PC-9 (cell line): Measurements from ENCODE around the gene CAMKMT. TPM values are rescaled to one million over a fixed set of nuclear protein-coding genes. Genes with fewer than 3 reads are reported as not detected.

Source experiments
- BruUV-seq: library from RNA; stranded (reverse); fragments of 400-500 nt; replicated peaks from 2 replicates; lab custom pipeline; 2021; lab: Mats Ljungman, UMichigan
- CTCF ChIA-PET: fragments of 300-600 bp; sonication (Branson Sonifier 250); formaldehyde crosslinking; loops from one replicate; lab custom pipeline; 2022; ENCODE audit warnings: antibody characterized with exemption; lab: Charles Lee
- POLR2A ChIA-PET: fragments of 300-600 bp; sonication (Branson Sonifier 250); formaldehyde crosslinking; loops from one replicate; lab custom pipeline; 2022; ENCODE audit warnings: antibody characterized with exemption; ENCODE audit not compliant: unreplicated experiment; lab: Charles Lee
- DNase-seq, 2 experiments: peaks; one replicate each; pipeline versions ENCODE4 v3.0.0 to v3.0.0-alpha.2; 2015 to 2022; ENCODE audit warnings: mixed read lengths in 1 of 2
- H2AFZ ChIP-seq: fragments of 200-600 bp; sonication (generic); 2 replicates; pipeline ENCODE4 v1.8.1; 2017; ENCODE audit warnings: antibody characterized with exemption
- H3F3A ChIP-seq: fragments of 200-600 bp; sonication (generic); 2 replicates; pipeline ENCODE4 v1.8.1; 2017; ENCODE audit warnings: antibody characterized with exemption, mild to moderate bottlenecking, low read depth; ENCODE audit not compliant: insufficient read depth
- H3K27ac ChIP-seq: fragments of 200-600 bp; sonication (generic); 2 replicates; pipeline ENCODE4 v1.6.1; 2016; ENCODE audit warnings: mixed run types
- H3K27me3 ChIP-seq: fragments of 200-600 bp; sonication (generic); 2 replicates; pipeline ENCODE4 v1.6.1; 2016; ENCODE audit warnings: low read depth, mixed run types; ENCODE audit not compliant: insufficient read depth
- H3K36me3 ChIP-seq: fragments of 200-600 bp; sonication (generic); 2 replicates; pipeline ENCODE4 v1.6.1; 2016; ENCODE audit warnings: low read depth, mixed run types
- H3K4me1 ChIP-seq: fragments of 200-600 bp; sonication (generic); replicated peaks from 2 replicates; pipeline ENCODE4 v1.6.1; 2016; ENCODE audit warnings: mixed run types; ENCODE audit not compliant: insufficient read depth
- H3K4me2 ChIP-seq: fragments of 200-600 bp; sonication (generic); 2 replicates; pipeline ENCODE4 v1.6.1; 2017; ENCODE audit warnings: mixed run types
- H3K4me3 ChIP-seq: fragments of 200-600 bp; sonication (generic); 2 replicates; pipeline ENCODE4 v1.6.1; 2016; ENCODE audit warnings: mixed run types
- H3K79me2 ChIP-seq: fragments of 200-600 bp; sonication (generic); 2 replicates; pipeline ENCODE4 v1.6.1; 2017; ENCODE audit warnings: low read depth, mixed run types
- H3K9me2 ChIP-seq: fragments of 200-600 bp; sonication (generic); 2 replicates; pipeline ENCODE4 v1.8.1; 2017; ENCODE audit warnings: mild to moderate bottlenecking; ENCODE audit not compliant: insufficient read depth
- H3K9me3 ChIP-seq: fragments of 200-600 bp; sonication (generic); 2 replicates; pipeline ENCODE4 v1.8.1; 2016; ENCODE audit warnings: low read depth; ENCODE audit not compliant: insufficient read depth
- H4K20me1 ChIP-seq: fragments of 200-600 bp; sonication (generic); 2 replicates; pipeline ENCODE4 v1.8.1; 2017; ENCODE audit not compliant: insufficient read depth
- CTCF ChIP-seq: fragments of 200-600 bp; sonication (generic); conservative IDR thresholded peaks from 2 replicates; pipeline ENCODE4 v1.6.1; 2017; ENCODE audit warnings: mixed run types, antibody characterized with exemption, mild to moderate bottlenecking, moderate library complexity
- EZH2 ChIP-seq: fragments of 200-600 bp; sonication (generic); IDR thresholded peaks from 2 replicates; pipeline ENCODE4 v1.8.0; 2017; ENCODE audit warnings: antibody characterized with exemption, low read depth
- intact Hi-C: fragments of 100-400 bp; cut with micrococcal nuclease; formaldehyde crosslinking; loops from one replicate; pipeline ENCODE4 v1.10.0; 2022; ENCODE audit not compliant: unreplicated experiment
- total RNA-seq: library from RNA; stranded (reverse); gene quantifications from 2 replicates; pipeline ENCODE4 v1.2.3, GENCODE V29; 2021

The CAMKMT gene
- total RNA-seq, 1 experiment from 2014 or later = 17.9 TPM

- BruUV-seq = no TSS peak
- TF ChIP-seq EZH2 = no peak
- no peak for TF ChIP-seq CTCF
- Histone ChIP-seq H3K9me2 (no peaks in the 10 kb centered on the region), H3K36me3 (no peaks in the 10 kb centered on the region), H3K4me2 (no peak overlapping the region), H3K9me3 (no peaks in the 10 kb centered on the region), H3K27ac (no peak overlapping the region), H3K27me3 (no peaks in the 10 kb centered on the region), H3K79me2 (no peaks in the 10 kb centered on the region), H4K20me1 (no peaks in the 10 kb centered on the region), H2AFZ (no peak overlapping the region), H3K4me3 (no peak overlapping the region), H3K4me1 (no peaks in the 10 kb centered on the region), H3F3A (no peaks in the 10 kb centered on the region)
- ChIA-PET CTCF (no interaction called here), POLR2A (no interaction called here)
- no peak for DNase-seq
- intact Hi-C loops = loop anchor here (1.0 kb wide), 1 partner anchor 49 kb away; no protein-coding TSS in a partner anchor
These were observed 310.2 kb downstream of the CAMKMT start for GRCh38 chr2:44671916-44672315.

DNA sequence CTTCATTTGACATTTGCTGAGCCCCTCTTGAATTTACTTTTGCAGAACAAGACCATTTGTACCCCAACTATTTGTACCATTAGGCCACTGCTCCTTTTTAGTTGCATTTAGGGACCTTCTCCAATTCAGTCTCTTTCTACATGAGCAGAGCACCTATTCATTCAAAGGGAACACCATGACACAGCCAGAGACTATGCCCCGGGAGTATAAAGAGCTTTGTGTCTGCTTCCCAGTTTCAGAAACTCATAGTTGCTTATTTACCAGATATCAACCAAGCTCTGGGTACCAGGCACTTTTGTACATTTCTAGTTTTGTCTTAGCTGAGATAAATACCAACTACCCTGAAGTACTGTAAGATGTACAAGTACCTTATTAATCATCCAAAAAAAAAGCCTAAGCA lies 310.7 kb downstream of the CAMKMT start:
- CTCF ChIA-PET = no interaction called here

DNA sequence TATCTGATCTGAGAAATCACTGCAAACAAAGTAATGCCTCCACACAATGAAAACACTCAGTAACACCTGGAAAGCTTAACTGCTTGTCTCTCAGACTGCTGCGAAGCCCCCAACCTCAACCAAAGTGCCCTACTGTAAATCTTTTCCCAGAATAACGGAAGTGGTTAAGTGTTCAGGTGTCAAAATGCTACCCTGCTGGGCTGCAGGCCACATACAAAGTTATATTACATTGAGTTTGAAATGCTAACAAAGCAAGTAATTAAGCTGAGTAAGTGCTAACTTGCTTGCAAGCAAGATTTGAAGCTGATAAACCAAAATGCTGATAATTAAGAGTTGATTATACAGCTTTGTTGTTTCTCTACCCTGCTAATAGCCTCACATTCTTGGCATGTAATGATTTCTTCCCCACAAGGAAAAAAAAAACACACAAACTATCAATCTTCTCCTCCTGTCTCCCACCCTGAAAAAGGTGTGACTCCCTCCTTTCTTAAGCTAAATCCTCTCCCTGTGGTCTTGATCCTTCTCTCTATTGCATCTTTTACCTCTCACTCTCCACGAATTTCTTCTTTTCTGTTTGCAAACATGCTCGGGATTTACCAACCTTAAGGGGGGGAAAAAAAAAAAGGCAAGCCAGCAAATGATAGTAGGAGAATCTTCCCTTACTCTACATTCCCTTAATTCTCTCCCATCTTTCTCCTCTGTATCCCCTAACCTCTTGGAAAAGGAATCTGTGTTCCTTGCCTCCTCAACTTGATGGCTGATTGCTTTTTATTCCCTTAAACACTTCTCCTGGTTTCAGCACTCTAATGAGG lies 312.9 kb downstream of the CAMKMT start:
- H3K4me3 ChIP-seq = no peak overlapping the region
- H3K4me1 ChIP-seq = no peaks in the 10 kb centered on the region
- H3K27me3 ChIP-seq = no peaks in the 10 kb centered on the region
- DNase-seq = no peak
- no peak overlapping the region for H3K27ac ChIP-seq
- ChIA-PET POLR2A (no interaction called here), CTCF (interaction anchor here (0.7 kb wide), 1 partner anchor 184 kb away, joined by 3 read pairs; no protein-coding TSS in a partner anchor)
- intact Hi-C loops = no loop called here
- no peak overlapping the region for H3K4me2 ChIP-seq
- H3K36me3 ChIP-seq = no peaks in the 10 kb centered on the region
- H3K9me2 ChIP-seq = no peaks in the 10 kb centered on the region
- no TSS peak for BruUV-seq
- no peaks in the 10 kb centered on the region for H4K20me1 ChIP-seq
- no peak overlapping the region for H2AFZ ChIP-seq
- no peaks in the 10 kb centered on the region for H3F3A ChIP-seq
- TF ChIP-seq EZH2 (no peak), CTCF (no peak)
- H3K79me2 ChIP-seq = no peaks in the 10 kb centered on the region
- H3K9me3 ChIP-seq = no peaks in the 10 kb centered on the region

More for the DNA sequence above, 310.7 kb downstream of the CAMKMT start:
- Histone ChIP-seq H3K4me1 (no peaks in the 10 kb centered on the region), H3K27ac (no peak overlapping the region), H3K9me3 (no peaks in the 10 kb centered on the region), H2AFZ (no peak overlapping the region), H4K20me1 (no peaks in the 10 kb centered on the region), H3K79me2 (no peaks in the 10 kb centered on the region), H3K27me3 (no peaks in the 10 kb centered on the region), H3K9me2 (no peaks in the 10 kb centered on the region), H3K36me3 (no peaks in the 10 kb centered on the region), H3K4me2 (no peak overlapping the region), H3F3A (no peaks in the 10 kb centered on the region), H3K4me3 (no peak overlapping the region)
- no peak for TF ChIP-seq CTCF
- no peak for TF ChIP-seq EZH2
- intact Hi-C loops = loop anchor here (1.0 kb wide), 1 partner anchor 49 kb away; no protein-coding TSS in a partner anchor
- POLR2A ChIA-PET = no interaction called here
- no TSS peak for BruUV-seq
- no peak for DNase-seq
